ENCODE results near the gene HNRNPUL2.

DNA sequence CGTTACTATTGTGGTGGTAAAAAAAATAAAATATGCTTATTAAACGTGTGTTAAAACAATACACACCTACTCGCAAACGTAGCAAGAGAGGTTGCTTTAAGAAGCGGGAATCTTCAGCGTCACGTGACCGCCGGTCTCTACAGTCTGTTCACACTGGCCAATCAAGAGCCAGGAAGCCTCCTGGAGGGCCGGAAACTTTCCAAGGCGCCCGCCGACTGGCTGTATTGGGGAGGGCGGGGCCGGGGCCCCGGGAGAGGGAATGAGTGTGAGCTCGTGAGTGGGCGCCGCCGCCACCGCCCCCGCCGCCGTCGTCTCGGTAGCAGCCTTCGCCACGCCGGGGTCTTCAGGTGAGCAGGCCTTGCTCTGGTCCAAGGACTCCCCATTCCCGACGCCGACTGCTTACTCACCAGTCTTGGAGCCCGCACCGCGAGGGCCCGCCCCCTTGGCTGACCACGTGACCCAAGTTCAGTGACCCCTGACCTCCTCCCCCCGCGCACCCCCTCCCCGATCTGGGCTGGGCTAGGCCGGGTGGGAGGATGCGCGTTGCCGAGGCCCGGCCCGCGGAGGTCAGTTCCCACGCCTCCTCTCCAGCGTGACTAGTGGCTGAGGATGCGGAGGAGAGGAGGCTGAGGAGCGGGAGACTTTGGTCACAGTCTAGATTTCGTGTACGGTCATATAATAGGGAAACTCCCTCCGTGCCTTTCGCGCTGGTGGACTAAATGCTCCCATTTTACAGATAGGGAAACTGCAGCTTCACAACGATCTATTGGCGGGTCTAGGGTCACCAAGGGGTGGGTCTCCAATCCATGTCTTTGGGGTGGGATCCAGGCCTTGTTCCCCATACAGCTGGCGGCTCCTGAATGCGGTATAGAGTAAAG is 44.1 kb upstream of the HNRNPUL2 start, which contains the start of gene TAF6L:
- TF ChIP-seq, protein P1, sequence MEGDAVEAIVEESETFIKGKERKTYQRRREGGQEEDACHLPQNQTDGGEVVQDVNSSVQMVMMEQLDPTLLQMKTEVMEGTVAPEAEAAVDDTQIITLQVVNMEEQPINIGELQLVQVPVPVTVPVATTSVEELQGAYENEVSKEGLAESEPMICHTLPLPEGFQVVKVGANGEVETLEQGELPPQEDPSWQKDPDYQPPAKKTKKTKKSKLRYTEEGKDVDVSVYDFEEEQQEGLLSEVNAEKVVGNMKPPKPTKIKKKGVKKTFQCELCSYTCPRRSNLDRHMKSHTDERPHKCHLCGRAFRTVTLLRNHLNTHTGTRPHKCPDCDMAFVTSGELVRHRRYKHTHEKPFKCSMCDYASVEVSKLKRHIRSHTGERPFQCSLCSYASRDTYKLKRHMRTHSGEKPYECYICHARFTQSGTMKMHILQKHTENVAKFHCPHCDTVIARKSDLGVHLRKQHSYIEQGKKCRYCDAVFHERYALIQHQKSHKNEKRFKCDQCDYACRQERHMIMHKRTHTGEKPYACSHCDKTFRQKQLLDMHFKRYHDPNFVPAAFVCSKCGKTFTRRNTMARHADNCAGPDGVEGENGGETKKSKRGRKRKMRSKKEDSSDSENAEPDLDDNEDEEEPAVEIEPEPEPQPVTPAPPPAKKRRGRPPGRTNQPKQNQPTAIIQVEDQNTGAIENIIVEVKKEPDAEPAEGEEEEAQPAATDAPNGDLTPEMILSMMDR (conservative IDR thresholded peaks at IDR 0.05; ENCODE audit: low read length): no peak
- no peak for TF ChIP-seq EZH2phosphoT487 (IDR thresholded peaks at IDR 0.05; ENCODE audit: borderline replicate concordance, low read depth, low read length)
